HL-60 (cell line): Measurements from ENCODE around the gene LRP8.

ENCODE experiments used
- CTCF ChIP-seq: IDR thresholded peaks from one replicate; pipeline ENCODE4 v1.5.1; 2011; ENCODE audit warnings: low read length, control low read depth, inconsistent platforms; ENCODE audit not compliant: insufficient read depth
- GABPA ChIP-seq: IDR thresholded peaks from 2 replicates; pipeline ENCODE4 v1.6.1; 2012; ENCODE audit warnings: low read depth
- POLR2AphosphoS5 ChIP-seq: IDR thresholded peaks from 2 replicates; pipeline ENCODE4 v1.6.1; 2012; ENCODE audit warnings: low read depth
- REST ChIP-seq: IDR thresholded peaks from 2 replicates; pipeline ENCODE4 v1.6.1; 2012; ENCODE audit warnings: low read depth; ENCODE audit not compliant: insufficient replicate concordance

GRCh38 chr1:53304527-53304926, 23.3 kb downstream of the LRP8 start:
- TF ChIP-seq GABPA (no peak), CTCF (no peak), POLR2AphosphoS5 (no peak), REST (no peak)
